HEK293T (cell line): Measurements from ENCODE around the gene NID1.

Experiments used
- BHLHE40 ChIP-seq: fragments of 450-650 bp; IDR thresholded peaks from 2 replicates; pipeline ENCODE4 v1.6.1; 2016; ENCODE audit warnings: mild to moderate bottlenecking, moderate library complexity, borderline replicate concordance
- FOXA1 ChIP-seq: fragments of 450-650 bp; IDR thresholded peaks from 2 replicates; pipeline ENCODE4 v1.6.1; 2016; ENCODE audit warnings: mild to moderate bottlenecking
- SP1 ChIP-seq: fragments of 450-650 bp; IDR thresholded peaks from 2 replicates; pipeline ENCODE4 v1.6.1; 2017

DNA sequence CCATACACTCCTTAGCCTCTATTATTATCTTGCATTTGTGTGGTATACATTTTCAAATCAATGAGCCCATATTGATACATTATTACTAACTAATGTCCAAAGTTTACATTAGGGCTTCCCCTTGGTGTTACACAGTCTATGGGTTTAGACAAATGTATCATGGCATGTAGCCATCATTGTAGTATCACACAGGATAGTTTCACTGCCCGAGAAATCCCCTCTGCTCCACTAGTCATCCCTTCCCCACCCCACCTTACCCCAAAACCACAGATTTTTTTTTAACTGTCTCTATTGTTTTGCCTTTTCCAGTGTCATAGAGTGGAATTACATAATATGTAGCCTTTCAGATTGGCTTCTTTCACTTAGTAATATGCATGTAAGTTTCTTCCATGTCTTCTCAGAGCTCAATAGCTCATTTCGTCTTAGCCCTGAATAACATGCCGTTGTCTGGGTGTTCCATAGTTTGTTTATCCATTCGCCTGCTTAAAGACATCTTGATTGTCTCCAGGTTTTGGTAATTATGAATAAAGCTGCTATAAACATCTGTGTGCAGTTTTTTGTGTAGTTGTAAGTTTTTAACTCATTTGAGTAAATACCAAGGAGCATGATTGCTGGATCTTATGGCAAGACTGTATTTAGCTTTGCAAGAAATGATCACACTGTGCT lies 111.8 kb downstream of the NID1 start:
- TF ChIP-seq FOXA1 = no peak
- no peak for TF ChIP-seq BHLHE40
- TF ChIP-seq SP1 = no peak
